Measurements from ENCODE around the gene TM4SF5.

The TM4SF5 gene

GRCh38 chr17:4771519-4772234 lies at the start of gene TM4SF5:
Gene TM4SF5 (plus strand): TSS chr17:4771886. CDS start chr17:4771923, 37 bp downstream.
- DNase-seq (ENCODE audit: low read depth in 2 of 2): no peak

GRCh38 chr17:4722678-4723240 lies 48.9 kb upstream of the TM4SF5 start:
- no peak for DNase-seq (ENCODE audit: low read depth in 2 of 2)

- no peak for DNase-seq (ENCODE audit: low read depth in 2 of 2)
These were observed 47.0 kb upstream of the TM4SF5 start for GRCh38 chr17:4724650-4725049.

- no peak for DNase-seq (ENCODE audit: low read depth in 2 of 2)
These were observed 45.9 kb upstream of the TM4SF5 start for GRCh38 chr17:4725646-4726310.

- no peak for DNase-seq (ENCODE audit: low read depth in 2 of 2)
These were observed 43.6 kb upstream of the TM4SF5 start for GRCh38 chr17:4728124-4728523.

GRCh38 chr17:4733073-4733531 lies 38.6 kb upstream of the TM4SF5 start:
- no peak for DNase-seq (ENCODE audit: low read depth in 2 of 2)

GRCh38 chr17:4734857-4735475 lies 36.7 kb upstream of the TM4SF5 start:
- DNase-seq (ENCODE audit: low read depth in 2 of 2): no peak

- DNase-seq (ENCODE audit: low read depth in 2 of 2): no peak
These were observed 35.6 kb upstream of the TM4SF5 start for GRCh38 chr17:4735876-4736651.

GRCh38 chr17:4738136-4739121 lies 33.3 kb upstream of the TM4SF5 start:
- no peak for DNase-seq (ENCODE audit: low read depth in 2 of 2)

- no peak for DNase-seq (ENCODE audit: low read depth in 2 of 2)
These were observed 32.3 kb upstream of the TM4SF5 start, which contains the start of the genes CXCL16 and ZMYND15 for GRCh38 chr17:4739122-4740024. Gene CXCL16 (minus strand): TSS chr17:4739928. CDS start chr17:4739339, 589 bp downstream. Gene ZMYND15 (plus strand): TSS chr17:4739833. CDS start chr17:4740549, 716 bp downstream.

GRCh38 chr17:4740025-4740351 lies 31.7 kb upstream of the TM4SF5 start:
- no peak for DNase-seq (ENCODE audit: low read depth in 2 of 2)

GRCh38 chr17:4740584-4740983 lies 31.1 kb upstream of the TM4SF5 start:
- no peak for DNase-seq (ENCODE audit: low read depth in 2 of 2)

GRCh38 chr17:4741544-4741943 lies 30.1 kb upstream of the TM4SF5 start:
- DNase-seq (ENCODE audit: low read depth in 2 of 2): no peak

GRCh38 chr17:4742133-4742532 lies 29.6 kb upstream of the TM4SF5 start:
- no peak for DNase-seq (ENCODE audit: low read depth in 2 of 2)

- no peak for DNase-seq (ENCODE audit: low read depth in 2 of 2)
These were observed 29.1 kb upstream of the TM4SF5 start for GRCh38 chr17:4742629-4743028.

- no peak for DNase-seq (ENCODE audit: low read depth in 2 of 2)
These were observed 28.5 kb upstream of the TM4SF5 start for GRCh38 chr17:4743216-4743615.

GRCh38 chr17:4743898-4744297 lies 27.8 kb upstream of the TM4SF5 start:
- no peak for DNase-seq (ENCODE audit: low read depth in 2 of 2)

- no peak for DNase-seq (ENCODE audit: low read depth in 2 of 2)
These were observed 26.4 kb upstream of the TM4SF5 start for GRCh38 chr17:4744999-4745969.
